Dermis microvascular lymphatic vessel endothelial cell (primary cell): Measurements from ENCODE around the gene SNAI3. TPM values are rescaled to one million over a fixed set of nuclear protein-coding genes. Genes with fewer than 3 reads are reported as not detected.
"Not testable (repeated sequence)": the region's sequence is repeated elsewhere in the genome, so short reads cannot be mapped to it uniquely, and the experiment has no call there.

Experiments
- DNase-seq, 2 donors: peaks; one replicate each; pipeline versions ENCODE4 v3.0.0 to v3.0.0-alpha.2; 2010; ENCODE audit warnings: low read depth in 2 of 2
- total RNA-seq: library from RNA; depleted of rRNA; stranded (reverse); fragments of >200 nt; gene quantifications from 2 replicates; pipeline ENCODE4 v1.2.1, GENCODE V29; 2014

Gene SNAI3
- total RNA-seq, 1 donor from 2014 or later = 0.13 TPM

GRCh38 chr16:88669980-88670379, 16.3 kb downstream of the SNAI3 start:
- no peak for DNase-seq

- DNase-seq = not testable (repeated sequence)
Observed at GRCh38 chr16:88669493-88669892, 16.8 kb downstream of the SNAI3 start.

- DNase-seq = peak in 1 of 2 donors; percentile 56
Observed at GRCh38 chr16:88667461-88667860, 18.8 kb downstream of the SNAI3 start.

- no peak for DNase-seq
Observed at GRCh38 chr16:88665570-88665969, 20.7 kb downstream of the SNAI3 start.

- DNase-seq = peak; percentile 96 to 97
Observed at GRCh38 chr16:88665148-88665547, 21.2 kb downstream of the SNAI3 start.

- DNase-seq = peak; percentile 96 to 99
Observed at GRCh38 chr16:88662843-88663606, 23.3 kb downstream of the SNAI3 start, which contains the start of gene MVD. Gene MVD (minus strand): TSS chr16:88663091. CDS start chr16:88663080, 11 bp downstream.

GRCh38 chr16:88662222-88662842, 24.0 kb downstream of the SNAI3 start:
- DNase-seq = peak in 1 of 2 donors; percentile 20

- DNase-seq = no peak
Observed at GRCh38 chr16:88661468-88661867, 24.8 kb downstream of the SNAI3 start.

GRCh38 chr16:88659160-88659559, 27.1 kb downstream of the SNAI3 start:
- no peak for DNase-seq

- DNase-seq = no peak
Observed at GRCh38 chr16:88658714-88659113, 27.6 kb downstream of the SNAI3 start.

- no peak for DNase-seq
Observed at GRCh38 chr16:88657371-88657770, 28.9 kb downstream of the SNAI3 start.

- no peak for DNase-seq
Observed at GRCh38 chr16:88656291-88656980, 29.9 kb downstream of the SNAI3 start.

- no peak for DNase-seq
Observed at GRCh38 chr16:88655733-88656281, 30.5 kb downstream of the SNAI3 start.

GRCh38 chr16:88655053-88655732, 31.1 kb downstream of the SNAI3 start:
- no peak for DNase-seq

- no peak for DNase-seq
Observed at GRCh38 chr16:88654363-88655052, 31.8 kb downstream of the SNAI3 start.

- no peak for DNase-seq
Observed at GRCh38 chr16:88653596-88654362, 32.5 kb downstream of the SNAI3 start.

GRCh38 chr16:88653101-88653500, 33.2 kb downstream of the SNAI3 start:
- DNase-seq = no peak

- no peak for DNase-seq
Observed at GRCh38 chr16:88652762-88653063, 33.6 kb downstream of the SNAI3 start.

GRCh38 chr16:88651989-88652761, 34.1 kb downstream of the SNAI3 start:
- DNase-seq = no peak
